H1 (cell line): Measurements from ENCODE around the gene NFIX. TPM values are rescaled to one million over a fixed set of nuclear protein-coding genes. Genes with fewer than 3 reads are reported as not detected.

ENCODE experiments used
- CTCF ChIA-PET: fragments of 300-600 bp; sonication (Branson Sonifier 250); formaldehyde crosslinking; loops from one replicate; lab custom pipeline; 2021; ENCODE audit not compliant: partially characterized antibody; lab: Charles Lee
- POLR2A ChIA-PET: fragments of 300-600 bp; sonication (Branson Sonifier 250); formaldehyde crosslinking; loops from one replicate; lab custom pipeline; 2021; ENCODE audit warnings: inconsistent platforms; ENCODE audit not compliant: partially characterized antibody; lab: Charles Lee
- DNase-seq, 2 experiments: peaks; one replicate each; pipeline versions ENCODE4 v3.0.0 to v3.0.0-alpha.2; 2010 to 2022; ENCODE audit warnings: low spot score in 2 of 2, low read depth in 1 of 2, mixed read lengths in 1 of 2
- FAIRE-seq: peaks from 2 replicates; lab custom pipeline; 2011; peaks lifted over from hg19 to GRCh38; lab: Jason Lieb, UNC
- H2AFZ ChIP-seq: 2 replicates; pipeline ENCODE4 v1.8.1; 2012; ENCODE audit warnings: low read length, inconsistent platforms
- H2AK5ac ChIP-seq: 2 replicates; pipeline ENCODE4 v1.6.1; 2013; ENCODE audit warnings: low read depth, low read length
- H2BK120ac ChIP-seq: replicated peaks from 2 replicates; pipeline ENCODE3; 2013; ENCODE audit warnings: low read depth, low read length, inconsistent platforms
- H2BK12ac ChIP-seq: 2 replicates; pipeline ENCODE4 v1.6.1; 2013; ENCODE audit warnings: low read depth, low read length
- H2BK15ac ChIP-seq: 2 replicates; pipeline ENCODE4 v1.6.1; 2013; ENCODE audit warnings: low read length
- H2BK20ac ChIP-seq: 2 replicates; pipeline ENCODE4 v1.6.1; 2013; ENCODE audit warnings: low read length
- H2BK5ac ChIP-seq: 2 replicates; pipeline ENCODE4 v1.6.1; 2013; ENCODE audit warnings: low read depth, low read length
- H3K14ac ChIP-seq: 2 replicates; pipeline ENCODE4 v1.6.1; 2013; ENCODE audit warnings: inconsistent platforms; ENCODE audit not compliant: insufficient read length
- H3K18ac ChIP-seq: 2 replicates; pipeline ENCODE4 v1.6.1; 2013; ENCODE audit warnings: low read length; ENCODE audit errors: extremely low read depth
- H3K23ac ChIP-seq: 2 replicates; pipeline ENCODE4 v1.6.1; 2013; ENCODE audit warnings: inconsistent platforms; ENCODE audit not compliant: insufficient read length
- H3K23me2 ChIP-seq: 2 replicates; pipeline ENCODE4 v1.6.1; 2013; ENCODE audit warnings: low read depth, low read length
- H3K27ac ChIP-seq: 2 replicates; pipeline ENCODE4 v1.6.1; 2011; ENCODE audit warnings: low read depth, low read length, inconsistent platforms
- H3K27me3 ChIP-seq, 4 experiments: replicated peaks in 1 of 4; 1 replicate in 1 of 4; 2 replicates in 3 of 4; pipeline versions ENCODE4 v1.6.1 to v1.8.1; 2011 to 2013; ENCODE audit warnings: low read length in 3 of 4, mild to moderate bottlenecking in 3 of 4, inconsistent platforms in 2 of 4, mixed read lengths in 2 of 4, moderate library complexity in 1 of 4; ENCODE audit not compliant: control insufficient read depth in 3 of 4, insufficient read depth in 3 of 4; ENCODE audit errors: extremely low read depth in 1 of 4
- H3K36me3 ChIP-seq, 4 experiments: 2 replicates each; pipeline versions ENCODE4 v1.6.1 to v1.8.1; 2011 to 2013; ENCODE audit warnings: mild to moderate bottlenecking in 4 of 4, low read length in 3 of 4, moderate library complexity in 2 of 4, control low read depth in 1 of 4, inconsistent platforms in 1 of 4; ENCODE audit not compliant: insufficient read depth in 4 of 4, control insufficient read depth in 2 of 4
- H3K4ac ChIP-seq: replicated peaks from 2 replicates; pipeline ENCODE3; 2013; ENCODE audit warnings: low read length, low read depth, mixed read lengths, inconsistent platforms; ENCODE audit not compliant: insufficient read length
- H3K4me1 ChIP-seq, 4 experiments: replicated peaks in 1 of 4; 1 replicate in 1 of 4; 2 replicates in 3 of 4; pipeline versions ENCODE4 v1.6.1 to v1.8.1; 2011 to 2013; ENCODE audit warnings: low read length in 3 of 4, inconsistent platforms in 2 of 4, mixed read lengths in 1 of 4; ENCODE audit not compliant: insufficient read depth in 4 of 4, control insufficient read depth in 3 of 4
- H3K4me2 ChIP-seq, 2 experiments: 2 replicates each; pipeline versions ENCODE4 v1.6.1 to v1.8.1; 2011 to 2013; ENCODE audit warnings: low read depth in 2 of 2, low read length in 2 of 2, control low read depth in 1 of 2, inconsistent platforms in 1 of 2, mild to moderate bottlenecking in 1 of 2; ENCODE audit not compliant: insufficient read depth in 1 of 2
- H3K4me3 ChIP-seq, 4 experiments: fragments of 200-600, 300-600 bp in 1 of 4; sonication (generic), shearing (Covaris generic), sonication (Bioruptor Twin) in 1 of 4; 2 replicates each; pipeline versions ENCODE4 v1.5.1 to v1.8.1; 2011 to 2016; ENCODE audit warnings: low read length in 4 of 4, low read depth in 3 of 4, control low read depth in 2 of 4, inconsistent platforms in 2 of 4, mild to moderate bottlenecking in 2 of 4, mixed read lengths in 1 of 4, moderate library complexity in 1 of 4; ENCODE audit not compliant: insufficient read depth in 2 of 4; ENCODE audit errors: extremely low read depth in 1 of 4
- H3K56ac ChIP-seq: replicated peaks from 2 replicates; pipeline ENCODE3; 2013; ENCODE audit warnings: low read depth, mild to moderate bottlenecking, mixed read lengths, low read length, inconsistent platforms; ENCODE audit not compliant: insufficient read length
- H3K79me1 ChIP-seq: 2 replicates; pipeline ENCODE4 v1.6.1; 2013; ENCODE audit warnings: low read depth, low read length, control low read depth
- H3K79me2 ChIP-seq, 2 experiments: 2 replicates each; pipeline versions ENCODE4 v1.6.1 to v1.8.1; 2012 to 2013; ENCODE audit warnings: low read length in 2 of 2, mild to moderate bottlenecking in 2 of 2, inconsistent platforms in 1 of 2; ENCODE audit not compliant: insufficient read depth in 2 of 2, control insufficient read depth in 1 of 2
- H3K9ac ChIP-seq, 4 experiments: replicated peaks in 1 of 4; 1 replicate in 1 of 4; 2 replicates in 3 of 4; pipeline versions ENCODE4 v1.6.1 to v1.8.1; 2011 to 2013; ENCODE audit warnings: low read depth in 3 of 4, low read length in 3 of 4, control low read depth in 2 of 4, mild to moderate bottlenecking in 2 of 4, moderate library complexity in 2 of 4, inconsistent platforms in 1 of 4; ENCODE audit errors: extremely low read depth in 1 of 4
- H3K9me3 ChIP-seq, 2 experiments: 2 replicates each; pipeline versions ENCODE4 v1.6.1 to v1.8.1; 2012 to 2013; ENCODE audit warnings: mild to moderate bottlenecking in 2 of 2, moderate library complexity in 2 of 2, control low read depth in 1 of 2, inconsistent platforms in 1 of 2, low read depth in 1 of 2, low read length in 1 of 2, mixed read lengths in 1 of 2; ENCODE audit not compliant: insufficient read depth in 2 of 2
- H4K20me1 ChIP-seq, 2 experiments: replicated peaks in 1 of 2; 2 replicates each; pipeline versions ENCODE3 to v1.8.1; 2011 to 2013; ENCODE audit warnings: inconsistent platforms in 2 of 2, low read length in 2 of 2, mild to moderate bottlenecking in 1 of 2; ENCODE audit not compliant: insufficient read depth in 2 of 2, control insufficient read depth in 1 of 2
- H4K5ac ChIP-seq: 2 replicates; pipeline ENCODE4 v1.6.1; 2013; ENCODE audit warnings: low read length, low read depth, mixed read lengths, inconsistent platforms; ENCODE audit not compliant: insufficient read length
- H4K8ac ChIP-seq: 2 replicates; pipeline ENCODE4 v1.8.0; 2013; ENCODE audit warnings: mild to moderate bottlenecking, moderate library complexity, low read length, inconsistent platforms; ENCODE audit not compliant: insufficient read depth; ENCODE audit errors: extremely low read depth
- H4K91ac ChIP-seq: replicated peaks from 2 replicates; pipeline ENCODE3; 2013; ENCODE audit warnings: low read length, mixed read lengths, inconsistent platforms; ENCODE audit not compliant: insufficient read length
- ASH2L ChIP-seq: fragments of 200-600, 300-600 bp; sonication (generic); IDR thresholded peaks from one replicate; pipeline ENCODE4 v1.7.1; 2017; ENCODE audit warnings: low read length
- BCL11A ChIP-seq, 2 experiments: IDR thresholded peaks; one replicate each; pipeline ENCODE4 v1.6.1; 2011; ENCODE audit warnings: low read depth in 2 of 2, low read length in 2 of 2, mild to moderate bottlenecking in 2 of 2
- CBX8 ChIP-seq: fragments of 300-800, 300-1000 bp; sonication (generic); IDR thresholded peaks from 2 replicates; pipeline ENCODE4 v1.7.1; 2016; ENCODE audit warnings: low read depth, low read length, borderline replicate concordance
- E2F6 ChIP-seq: IDR thresholded peaks from 2 replicates; pipeline ENCODE4 v1.6.1; 2012; ENCODE audit warnings: inconsistent platforms
- MAFK ChIP-seq: IDR thresholded peaks from 2 replicates; pipeline ENCODE4 v1.6.1; 2012; ENCODE audit warnings: low read depth, mild to moderate bottlenecking, improper control_type of control experiment, low read length
- NRF1 ChIP-seq: IDR thresholded peaks from 2 replicates; pipeline ENCODE4 v1.6.1; 2011; ENCODE audit warnings: mild to moderate bottlenecking, low read depth, low read length, improper control_type of control experiment
- RAD21 ChIP-seq, 2 experiments: IDR thresholded peaks in 1 of 2; conservative IDR thresholded peaks in 1 of 2; 2 replicates each; pipeline ENCODE4 v1.6.1; 2011; ENCODE audit warnings: low read depth in 2 of 2, low read length in 2 of 2, improper control_type of control experiment in 1 of 2, inconsistent platforms in 1 of 2, mild to moderate bottlenecking in 1 of 2, moderate library complexity in 1 of 2
- RFX5 ChIP-seq: IDR thresholded peaks from 2 replicates; pipeline ENCODE4 v1.6.1; 2011; ENCODE audit warnings: low read depth, low read length, improper control_type of control experiment, borderline replicate concordance
- SAP30 ChIP-seq: fragments of 300-600 bp; sonication (generic); IDR thresholded peaks from 2 replicates; pipeline ENCODE4 v1.7.1; 2012; ENCODE audit warnings: low read length, moderate library complexity, mild to moderate bottlenecking, inconsistent platforms; ENCODE audit not compliant: insufficient read depth, insufficient replicate concordance
- TBP ChIP-seq: IDR thresholded peaks from 2 replicates; pipeline ENCODE4 v1.6.1; 2011; ENCODE audit warnings: low read depth, low read length, improper control_type of control experiment
- WGBS, 2 experiments: shearing (Covaris generic) in 1 of 2; methylation state at CpG; one replicate each; pipeline versions ENCODE4 v1.1.6 to v1.1.7; 2013 to 2015; ENCODE audit warnings: low lambda C conversion rate in 2 of 2, mixed read lengths in 2 of 2, inconsistent platforms in 1 of 2, low coverage in 1 of 2, missing lambda C conversion rate in 1 of 2; ENCODE audit not compliant: insufficient replicate concordance in 2 of 2, insufficient coverage in 1 of 2, insufficient read length in 1 of 2; ENCODE audit errors: extremely low coverage in 1 of 2, missing lambda C conversion rate in 1 of 2; 5-methylcytosine and 5-hydroxymethylcytosine counted together
- polyA plus RNA-seq, 7 experiments: library from polyadenylated mRNA; depleted of rRNA in 3 of 7; stranded (reverse) in 5 of 7; unstranded in 2 of 7; fragments of >200 nt in 5 of 7; fragments of 200-250 nt in 2 of 7; gene quantifications; 1 replicate in 5 of 7; 2 replicates in 1 of 7; 4 replicates in 1 of 7; pipeline versions ENCODE4 v1.2.1 to v1.2.3, GENCODE V29; 2011 to 2013; ENCODE audit warnings: missing spikeins in 2 of 7, mixed read lengths in 2 of 7
- total RNA-seq: library from RNA; stranded (reverse); fragmentation: NEBNext Ultra II Directional; extraction: Animal tissue kit (Norgen Biotek cat#: 25700); gene quantifications from 2 replicates; pipeline ENCODE4 v1.2.1, GENCODE V29; 2021

NFIX gene
- total and polyA plus RNA-seq, 2 of the 8 experiments (the other 6 are each of a cell fraction or from before 2014, with no cell fraction given): 0.03 to 0.20 TPM

DNA sequence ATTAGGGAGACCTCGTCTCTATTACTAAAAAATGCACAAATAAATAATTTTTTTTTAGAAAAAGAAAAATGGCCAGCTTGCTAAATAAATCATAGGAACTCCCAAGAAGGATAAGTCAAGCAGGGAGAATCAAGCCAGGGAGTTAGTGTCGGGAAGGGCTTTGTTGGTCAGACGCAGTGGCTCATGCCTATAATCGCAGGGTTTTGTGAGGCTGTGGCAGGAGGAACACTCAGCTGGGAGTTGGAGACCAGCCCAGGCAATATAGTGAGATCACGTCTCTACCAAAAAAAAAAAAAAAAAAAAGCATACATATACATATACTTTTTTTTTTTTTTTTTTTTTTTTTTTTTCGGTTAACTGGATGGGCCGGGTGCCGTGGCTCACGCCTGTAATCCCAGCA, 131.8 kb downstream of the NFIX start:
- Histone ChIP-seq H3K79me2 (peaks cover 42 to 96% of the 10 kb centered on the region in 2 experiments), H3K79me1 (peaks cover 42% of the 10 kb centered on the region), H3K4ac (no peak overlapping the region), H3K27me3 (no peaks in the 10 kb centered on the region), H3K14ac (no peak overlapping the region), H2BK5ac (no peak overlapping the region), H2BK12ac (no peak overlapping the region), H3K36me3 (peaks cover 0 to 5% (median 2%) of the 10 kb centered on the region in 4 experiments; a peak in 4 of 8 replicates), H3K9me3 (no peaks in the 10 kb centered on the region), H2AK5ac (no peak overlapping the region), H3K23ac (no peak overlapping the region), H3K4me1 (peaks cover 0 to 7% (median 0%) of the 10 kb centered on the region in 4 experiments; a peak in 3 of 7 replicates), H4K8ac (no peak overlapping the region), H2BK120ac (no peak overlapping the region), H2BK15ac (no peak overlapping the region), H2AFZ (no peak overlapping the region), H3K56ac (no peak overlapping the region), H4K20me1 (peaks cover 47 to 61% of the 10 kb centered on the region in 2 experiments), H3K23me2 (no peaks in the 10 kb centered on the region), H4K91ac (no peak overlapping the region), H3K4me2 (no peak overlapping the region), H3K18ac (no peak overlapping the region), H2BK20ac (no peak overlapping the region), H3K27ac (no peak overlapping the region), H4K5ac (no peak overlapping the region), H3K4me3 (no peak overlapping the region), H3K9ac (no peak overlapping the region)
- DNase-seq: no peak
- no peak for FAIRE-seq
- CTCF ChIA-PET: interaction anchor here (0.6 to 1.5 kb wide), 4 partner anchors 38 to 915 kb away, joined by 3 to 4 read pairs (median 3); no protein-coding TSS in a partner anchor
- POLR2A ChIA-PET: interaction anchor here (0.6 to 19.5 kb wide), 12 partner anchors 5 to 244 kb away, joined by 3 to 228 read pairs (median 8); partner anchors contain the start of genes IER2, NACC1, STX10 and TRMT1
- 97% methylated on average over 5 of the region's 9 CpGs; no CpG with 5 or more reads in 1 of the 2 experiments for WGBS, 2 experiments
- TF ChIP-seq BCL11A (IDR thresholded peaks at IDR 0.05; ENCODE audit: low read depth in 2 of 2, low read length in 2 of 2) (no peak), SAP30 (no peak), RAD21 (IDR thresholded peaks at IDR 0.05 in 1 of 2, conservative IDR thresholded peaks at IDR 0.05 in 1 of 2; ENCODE audit: low read depth in 2 of 2, low read length in 2 of 2) (no peak), E2F6 (no peak), MAFK (no peak), ASH2L (no peak), CBX8 (no peak), RFX5 (no peak), TBP (no peak), NRF1 (no peak)
